GM12872 (cell line): Measurements from ENCODE around the gene EFEMP1.

Source experiments
- TF ChIP-seq, protein P1 (sequence below): IDR thresholded peaks from 3 replicates; pipeline ENCODE4 v1.5.1; 2011; ENCODE audit warnings: low read depth, mild to moderate bottlenecking, low read length, moderate library complexity; ENCODE audit not compliant: insufficient read depth

EFEMP1 gene, protein sequence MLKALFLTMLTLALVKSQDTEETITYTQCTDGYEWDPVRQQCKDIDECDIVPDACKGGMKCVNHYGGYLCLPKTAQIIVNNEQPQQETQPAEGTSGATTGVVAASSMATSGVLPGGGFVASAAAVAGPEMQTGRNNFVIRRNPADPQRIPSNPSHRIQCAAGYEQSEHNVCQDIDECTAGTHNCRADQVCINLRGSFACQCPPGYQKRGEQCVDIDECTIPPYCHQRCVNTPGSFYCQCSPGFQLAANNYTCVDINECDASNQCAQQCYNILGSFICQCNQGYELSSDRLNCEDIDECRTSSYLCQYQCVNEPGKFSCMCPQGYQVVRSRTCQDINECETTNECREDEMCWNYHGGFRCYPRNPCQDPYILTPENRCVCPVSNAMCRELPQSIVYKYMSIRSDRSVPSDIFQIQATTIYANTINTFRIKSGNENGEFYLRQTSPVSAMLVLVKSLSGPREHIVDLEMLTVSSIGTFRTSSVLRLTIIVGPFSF

DNA sequence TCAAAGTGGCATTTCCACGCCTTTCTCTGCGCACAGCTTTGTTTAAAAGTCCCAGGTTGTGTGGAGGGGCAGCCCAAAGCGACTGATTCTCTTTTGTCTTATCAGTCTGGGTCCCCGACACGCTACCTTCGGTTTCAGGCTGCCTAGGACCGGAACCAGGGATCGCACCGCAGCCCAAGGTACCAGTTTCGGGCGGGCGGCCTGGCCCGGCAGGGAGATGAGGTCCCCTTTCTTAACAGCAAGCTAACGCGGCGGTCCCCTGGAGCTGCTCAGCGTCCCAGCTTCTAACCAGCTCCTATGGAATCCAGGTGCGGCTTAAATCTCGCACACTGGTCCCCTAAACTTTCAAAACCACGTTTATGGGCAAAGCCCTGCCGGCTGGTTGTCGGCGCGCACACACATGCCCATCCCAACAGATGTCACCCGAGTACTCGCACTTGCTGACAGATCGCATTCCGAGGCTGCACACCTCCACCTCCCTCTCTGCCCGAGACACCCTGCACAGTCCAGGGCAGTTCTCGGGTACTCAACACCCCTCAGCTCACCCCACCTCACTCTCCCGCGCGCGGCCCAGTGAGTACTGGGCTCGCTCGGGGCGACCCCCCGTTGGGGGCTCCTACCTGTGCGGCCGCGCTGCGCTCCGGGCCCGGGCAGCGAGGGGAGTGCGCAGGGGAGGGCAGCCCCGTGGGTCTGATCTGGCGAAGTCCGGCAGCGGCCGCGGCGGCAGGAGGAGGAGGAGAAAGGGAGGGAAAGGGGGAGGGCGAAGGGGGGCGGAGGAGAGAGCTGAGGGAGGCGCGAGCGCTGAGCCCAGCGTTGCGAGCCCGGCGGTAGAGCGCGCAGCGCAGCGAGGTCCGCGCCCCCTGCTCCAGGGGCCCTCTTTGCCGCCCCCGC lies at the start of gene EFEMP1:
EFEMP1 (minus strand) TSS at position 692 of the 891 bp plus-strand sequence. CDS start 1,342 bp downstream, outside the sequence.
- TF ChIP-seq, protein P1, sequence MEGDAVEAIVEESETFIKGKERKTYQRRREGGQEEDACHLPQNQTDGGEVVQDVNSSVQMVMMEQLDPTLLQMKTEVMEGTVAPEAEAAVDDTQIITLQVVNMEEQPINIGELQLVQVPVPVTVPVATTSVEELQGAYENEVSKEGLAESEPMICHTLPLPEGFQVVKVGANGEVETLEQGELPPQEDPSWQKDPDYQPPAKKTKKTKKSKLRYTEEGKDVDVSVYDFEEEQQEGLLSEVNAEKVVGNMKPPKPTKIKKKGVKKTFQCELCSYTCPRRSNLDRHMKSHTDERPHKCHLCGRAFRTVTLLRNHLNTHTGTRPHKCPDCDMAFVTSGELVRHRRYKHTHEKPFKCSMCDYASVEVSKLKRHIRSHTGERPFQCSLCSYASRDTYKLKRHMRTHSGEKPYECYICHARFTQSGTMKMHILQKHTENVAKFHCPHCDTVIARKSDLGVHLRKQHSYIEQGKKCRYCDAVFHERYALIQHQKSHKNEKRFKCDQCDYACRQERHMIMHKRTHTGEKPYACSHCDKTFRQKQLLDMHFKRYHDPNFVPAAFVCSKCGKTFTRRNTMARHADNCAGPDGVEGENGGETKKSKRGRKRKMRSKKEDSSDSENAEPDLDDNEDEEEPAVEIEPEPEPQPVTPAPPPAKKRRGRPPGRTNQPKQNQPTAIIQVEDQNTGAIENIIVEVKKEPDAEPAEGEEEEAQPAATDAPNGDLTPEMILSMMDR = no peak

DNA sequence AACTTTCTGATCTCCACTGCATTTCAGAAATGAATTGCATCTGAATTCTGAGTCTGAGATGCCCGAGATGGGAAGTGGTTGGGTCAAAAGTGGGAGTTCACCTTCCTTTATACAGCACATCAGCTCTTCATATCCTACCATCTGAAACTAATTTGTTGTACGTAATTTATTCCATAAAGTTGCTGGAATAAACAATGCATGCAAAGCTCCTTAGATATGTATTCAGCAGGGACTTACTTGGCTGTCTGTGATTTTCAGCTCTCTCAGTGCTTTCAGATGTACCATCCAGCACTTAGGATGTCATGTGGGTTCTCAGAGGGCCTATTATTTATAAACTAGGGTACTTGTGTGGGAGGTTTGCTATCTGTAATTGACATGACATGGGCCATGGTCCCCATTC lies 46.9 kb upstream of the EFEMP1 start:
- TF ChIP-seq, protein P1 = no peak

DNA sequence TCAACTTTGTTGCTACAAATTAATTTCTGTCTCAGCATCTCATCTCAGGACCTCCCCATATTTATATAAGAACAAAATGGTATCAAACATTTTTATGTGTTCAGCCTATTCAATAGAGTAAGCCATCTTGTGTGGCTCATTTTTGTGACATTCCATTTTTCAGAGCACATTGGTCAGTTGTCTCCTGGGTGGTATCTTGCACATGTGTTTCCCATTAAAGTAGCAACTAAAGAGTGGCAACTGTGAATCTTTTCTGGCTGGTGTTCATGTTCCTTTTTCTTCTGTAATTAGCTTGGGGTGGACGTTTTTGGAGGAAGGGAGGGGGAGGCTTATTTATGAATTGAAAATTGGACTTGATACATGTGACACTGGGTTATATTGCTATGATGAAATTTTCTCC lies 45.4 kb upstream of the EFEMP1 start:
- TF ChIP-seq, protein P1 = no peak

DNA sequence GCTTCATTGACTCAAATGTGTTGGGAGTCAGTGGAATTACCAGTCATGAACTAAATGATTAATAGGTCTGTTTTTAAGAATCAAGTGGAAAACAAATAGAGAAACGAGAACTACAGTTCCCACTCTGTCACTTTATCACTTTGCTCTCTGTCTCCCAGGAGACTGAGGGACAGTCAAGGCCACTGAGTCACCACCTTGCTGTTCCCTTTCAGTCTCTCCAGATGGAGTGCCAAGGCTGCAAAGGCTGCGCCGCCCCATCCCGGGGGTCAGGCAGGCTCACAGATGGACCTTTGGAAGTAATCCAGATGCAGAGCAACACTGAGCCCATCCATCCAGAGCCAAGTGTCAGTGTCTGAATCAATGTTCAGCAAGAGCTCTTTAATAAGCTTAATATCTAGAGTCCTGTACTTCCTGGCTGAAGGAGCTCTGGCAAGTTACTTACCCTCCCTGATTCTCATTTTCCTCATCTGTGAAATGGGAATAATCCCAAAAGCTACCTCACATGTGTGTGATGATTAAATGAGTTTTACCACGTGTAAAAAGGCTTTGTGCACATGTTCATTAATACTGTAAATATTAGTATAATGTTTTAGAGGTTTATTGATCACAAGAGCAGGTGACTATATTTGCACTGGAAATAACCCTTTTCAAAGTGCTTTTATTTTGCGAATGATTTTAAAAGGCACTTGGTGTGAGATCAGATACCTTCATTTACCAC lies 43.0 kb upstream of the EFEMP1 start:
- TF ChIP-seq, protein P1 = no peak

DNA sequence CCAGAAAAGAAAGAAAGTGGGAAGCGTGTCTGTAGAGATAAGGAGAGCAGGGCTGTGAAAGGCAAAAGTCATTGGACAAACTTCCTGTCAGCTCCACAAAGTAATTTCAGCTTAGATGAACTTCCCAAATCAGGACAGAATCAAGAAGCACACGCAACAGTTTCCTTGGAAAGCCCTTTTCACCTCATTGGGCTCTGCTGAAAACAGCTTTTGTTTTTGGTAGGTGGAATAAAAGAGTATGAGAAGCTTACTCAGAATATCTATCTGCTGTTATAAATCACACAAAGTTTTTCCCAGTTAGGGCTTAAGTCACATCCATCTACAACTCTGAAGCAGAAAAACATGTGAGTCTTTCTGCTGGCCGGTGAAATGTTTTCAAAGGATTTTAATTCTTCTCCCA lies 42.4 kb upstream of the EFEMP1 start:
- TF ChIP-seq, protein P1 = no peak

DNA sequence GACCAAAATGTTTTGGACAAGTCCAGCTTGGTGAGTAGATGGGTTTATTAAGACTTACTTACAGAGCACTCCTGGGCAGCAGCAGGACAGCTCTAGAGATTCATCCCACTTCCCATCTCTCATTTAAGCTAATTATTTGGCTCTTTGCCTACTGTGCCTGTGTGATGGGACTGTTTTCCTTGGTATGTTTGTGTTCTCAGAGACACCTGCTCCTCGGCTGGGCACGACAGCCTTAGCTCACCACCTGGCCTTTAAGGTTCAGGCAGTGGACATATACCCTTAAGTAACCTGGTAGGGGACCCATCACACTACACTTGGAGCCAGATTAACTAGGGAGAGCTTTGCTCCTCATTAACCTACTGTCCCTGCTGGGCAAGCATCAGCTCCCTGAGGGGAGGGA lies 41.7 kb upstream of the EFEMP1 start:
- TF ChIP-seq, protein P1 = no peak

DNA sequence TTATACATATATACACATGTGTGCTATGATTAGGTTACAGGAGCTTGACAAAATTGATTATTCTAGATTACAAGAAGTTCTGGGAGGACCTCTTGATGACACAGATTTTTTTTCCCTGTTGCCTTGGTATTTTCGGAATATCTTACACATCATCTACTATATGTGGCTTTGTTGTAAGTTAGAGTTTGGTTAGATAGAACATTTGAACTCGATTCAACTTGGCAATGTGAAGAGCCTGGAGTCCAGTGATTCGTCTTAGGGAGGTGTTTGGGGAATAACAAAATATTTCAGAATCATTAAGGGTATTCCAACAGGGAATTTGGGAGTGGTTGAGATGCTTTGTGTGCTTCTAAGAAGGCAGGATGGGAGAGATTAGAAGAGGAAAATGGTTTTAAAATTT lies 39.3 kb upstream of the EFEMP1 start:
- TF ChIP-seq, protein P1 = no peak
